GM12878 (cell line): ENCODE data around the gene EAF1. TPM values are rescaled to one million over a fixed set of nuclear protein-coding genes. Genes with fewer than 3 reads are reported as not detected.
A peak's percentile ranks its signal among the peaks of the same experiment; 100 is the strongest.

Source experiments
- ATAC-seq: fragments of 200-7000 bp; cut with Tn5 transposase; 3 replicates; pipeline ENCODE4 v1.9.1; 2020; ENCODE audit warnings: mild to moderate bottlenecking, moderate library complexity
- BruUV-seq: library from RNA; stranded (reverse); fragments of 400-500 nt; replicated peaks from 2 replicates; lab custom pipeline; 2021; lab: Mats Ljungman, UMichigan
- CTCF ChIA-PET: fragments of 300-600 bp; sonication (Branson Sonifier 250); formaldehyde crosslinking; extraction: SDS; loops from one replicate; lab custom pipeline; 2021; ENCODE audit warnings: inconsistent platforms; lab: Yijun Ruan, JAX
- POLR2A ChIA-PET: fragments of 350-600 bp; formaldehyde crosslinking; extraction: SDS; loops from one replicate; lab custom pipeline; 2021; ENCODE audit warnings: inconsistent platforms; lab: Charles Lee
- RAD21 ChIA-PET: fragments of 300-600 bp; sonication (Branson Sonifier 250); formaldehyde crosslinking; loops from one replicate; lab custom pipeline; 2023; ENCODE audit warnings: antibody characterized with exemption; ENCODE audit not compliant: unreplicated experiment; lab: Charles Lee
- SMC1A ChIA-PET: fragments of 300-600 bp; sonication (Branson Sonifier 250); formaldehyde crosslinking; loops from one replicate; lab custom pipeline; 2023; ENCODE audit not compliant: unreplicated experiment, uncharacterized antibody; lab: Charles Lee
- DNase-seq: peaks from one replicate; pipeline ENCODE4 v3.0.0-alpha.2; 2011; ENCODE audit warnings: low read depth, low spot score
- FAIRE-seq: peaks from 3 replicates; lab custom pipeline; 2011; peaks lifted over from hg19 to GRCh38; lab: Jason Lieb, UNC
- H2AFZ ChIP-seq: 2 replicates; pipeline ENCODE4 v1.6.0; 2011; ENCODE audit warnings: low read depth, low read length, control low read depth; ENCODE audit not compliant: control insufficient read depth
- H3K27ac ChIP-seq: 2 replicates; pipeline ENCODE4 v1.5.1; 2011; ENCODE audit warnings: control low read depth; ENCODE audit not compliant: control insufficient read depth, insufficient read depth
- H3K27me3 ChIP-seq, 2 experiments: replicated peaks in 1 of 2; 2 replicates each; pipeline versions ENCODE4 v1.6.0 to v1.6.1; 2011; ENCODE audit warnings: low read length in 1 of 2; ENCODE audit not compliant: control insufficient read depth in 2 of 2, insufficient read depth in 2 of 2
- H3K36me3 ChIP-seq, 2 experiments: 2 replicates each; pipeline ENCODE4 v1.5.1; 2011; ENCODE audit warnings: low read length in 1 of 2; ENCODE audit not compliant: control insufficient read depth in 2 of 2, insufficient read depth in 2 of 2
- H3K4me1 ChIP-seq: 2 replicates; pipeline ENCODE4 v1.6.1; 2011; ENCODE audit warnings: mild to moderate bottlenecking, low read length, moderate library complexity, mixed read lengths; ENCODE audit not compliant: control insufficient read depth, insufficient read depth
- H3K4me2 ChIP-seq: 2 replicates; pipeline ENCODE4 v1.6.0; 2011; ENCODE audit warnings: control low read depth; ENCODE audit not compliant: control insufficient read depth, insufficient read depth
- H3K4me3 ChIP-seq: fragments of 200-600 bp; sonication (generic); 2 replicates; pipeline ENCODE4 v1.5.1; 2016
- H3K79me2 ChIP-seq: 2 replicates; pipeline ENCODE4 v1.6.0; 2011; ENCODE audit warnings: low read length; ENCODE audit not compliant: control insufficient read depth, insufficient read depth
- H3K9ac ChIP-seq: 2 replicates; pipeline ENCODE4 v1.8.0; 2011; ENCODE audit warnings: low read length, control low read depth, mixed read lengths; ENCODE audit not compliant: control insufficient read depth, insufficient read depth
- H3K9me3 ChIP-seq: replicated peaks from 3 replicates; pipeline ENCODE4 v1.5.1; 2011; ENCODE audit warnings: mild to moderate bottlenecking, low read length; ENCODE audit not compliant: control insufficient read depth, insufficient read depth
- H4K20me1 ChIP-seq: 2 replicates; pipeline ENCODE4 v1.6.0; 2011; ENCODE audit not compliant: control insufficient read depth, insufficient read depth
- BHLHE40 ChIP-seq, 2 experiments: fragments of 450-650 bp in 1 of 2; IDR thresholded peaks; 2 replicates each; pipeline ENCODE4 v1.6.1; 2011 to 2017; ENCODE audit warnings: low read depth in 2 of 2, borderline replicate concordance in 1 of 2, improper control_type of control experiment in 1 of 2, low read length in 1 of 2, mild to moderate bottlenecking in 1 of 2
- CTCF ChIP-seq, 3 experiments: IDR thresholded peaks in 2 of 3; conservative IDR thresholded peaks in 1 of 3; 2 replicates each; pipeline ENCODE4 v1.5.1; 2011; ENCODE audit warnings: low read depth in 3 of 3, low read length in 3 of 3, mild to moderate bottlenecking in 3 of 3, control low read depth in 2 of 3, moderate library complexity in 2 of 3, inconsistent platforms in 1 of 3, mixed read lengths in 1 of 3; ENCODE audit not compliant: control insufficient read depth in 2 of 3, insufficient read depth in 1 of 3; ENCODE audit errors: extremely low read depth in 1 of 3
- IKZF1 ChIP-seq: fragments of 450-650 bp; conservative IDR thresholded peaks from 2 replicates; pipeline ENCODE4 v1.6.1; 2017; ENCODE audit warnings: antibody characterized with exemption, mild to moderate bottlenecking
- JUNB ChIP-seq: IDR thresholded peaks from 2 replicates; pipeline ENCODE4 v1.6.1; 2016; ENCODE audit warnings: antibody characterized with exemption, mild to moderate bottlenecking
- RAD21 ChIP-seq: IDR thresholded peaks from 2 replicates; pipeline ENCODE4 v1.6.1; 2011; ENCODE audit warnings: mild to moderate bottlenecking, low read depth, low read length, moderate library complexity; ENCODE audit not compliant: insufficient read depth
- RUNX3 ChIP-seq: IDR thresholded peaks from 2 replicates; pipeline ENCODE4 v1.6.1; 2012; ENCODE audit warnings: low read length, inconsistent platforms
- SMC3 ChIP-seq: IDR thresholded peaks from 2 replicates; pipeline ENCODE4 v1.6.1; 2011; ENCODE audit warnings: low read length, improper control_type of control experiment, borderline replicate concordance
- SPI1 ChIP-seq: IDR thresholded peaks from 2 replicates; pipeline ENCODE4 v1.6.1; 2011; ENCODE audit warnings: low read depth, mild to moderate bottlenecking, low read length, moderate library complexity, borderline replicate concordance; ENCODE audit not compliant: insufficient read depth
- ZBED1 ChIP-seq: IDR thresholded peaks from 2 replicates; pipeline ENCODE4 v1.6.1; 2016; ENCODE audit warnings: borderline replicate concordance
- ZBTB33 ChIP-seq: fragments of 450-650 bp; IDR thresholded peaks from 2 replicates; pipeline ENCODE4 v1.6.1; 2017; ENCODE audit warnings: mild to moderate bottlenecking
- WGBS: methylation state at CpG from one replicate; pipeline ENCODE4 v1.1.6; 2016; ENCODE audit warnings: low lambda C conversion rate; ENCODE audit not compliant: insufficient replicate concordance, insufficient coverage; ENCODE audit errors: missing lambda C conversion rate; 5-methylcytosine and 5-hydroxymethylcytosine counted together
- in situ Hi-C: fragments of 300-500 bp; cut with MboI; formaldehyde crosslinking; loops from 9 replicates; pipeline ENCODE4 v1.14.3; 2018; ENCODE audit warnings: mixed read lengths
- intact Hi-C: fragments of 100-400 bp; cut with micrococcal nuclease; formaldehyde crosslinking; loops from one replicate; pipeline ENCODE4 v1.14.2; 2022; ENCODE audit not compliant: unreplicated experiment
- polyA plus RNA-seq, 11 experiments: library from polyadenylated mRNA; depleted of rRNA in 4 of 11; unstranded in 6 of 11; stranded (reverse) in 5 of 11; fragments of >200 nt; fragmentation: Nextera tagmentation in 4 of 11; fragmentation: Illumina TruSeq in 1 of 11; extraction: Ambion mirVana in 4 of 11; extraction: Trizol in 1 of 11; gene quantifications; 1 replicate in 1 of 11; 2 replicates in 10 of 11; pipeline versions ENCODE4 v1.2.1 to v1.2.3, GENCODE V29; 2011 to 2016; ENCODE audit warnings: inconsistent platforms in 2 of 11, missing spikeins in 2 of 11, low read depth in 1 of 11
- total RNA-seq, 4 experiments: library from RNA; depleted of rRNA in 3 of 4; stranded (reverse); fragments of >200 nt in 3 of 4; fragmentation: Illumina TruSeq in 1 of 4; extraction: Trizol in 1 of 4; gene quantifications; 2 replicates each; pipeline versions ENCODE4 v1.2.1 to v1.2.3, GENCODE V29; 2013 to 2021

EAF1 gene
- total and polyA plus RNA-seq, 10 of the 15 experiments (the other 5 are each of a cell fraction or from before 2014, with no cell fraction given) = 6.8 to 21.6 (median 15.6) TPM

- no peak for FAIRE-seq
- RAD21 ChIA-PET = interaction anchor here (0.6 to 6.8 kb wide), 42 partner anchors 14 to 407 kb away, joined by 3 to 143 read pairs (median 5); partner anchors contain the start of genes CAPN7 and SH3BP5
- TF ChIP-seq RUNX3 (no peak), SPI1 (peak; percentile 21; the same call in 1 of the 2 replicates), BHLHE40 (IDR thresholded peaks at IDR 0.05; ENCODE audit: borderline replicate concordance in 1 of 2, low read depth in 2 of 2, low read length in 1 of 2) (no peak), JUNB (peak; percentile 44)
- TF ChIP-seq, all 136 proteins: peak for 2
- no peaks in the 10 kb centered on the region for H3K27me3 ChIP-seq
- H3K9me3 ChIP-seq = no peaks in the 10 kb centered on the region
- peaks cover 5% of the 10 kb centered on the region for H3K4me1 ChIP-seq
- DNase-seq = no peak
- no peak overlapping the region for H3K9ac ChIP-seq
- in situ Hi-C loops = loop anchor here (5.0 kb wide), 2 partner anchors 202 to 287 kb away; no protein-coding TSS in a partner anchor
- H3K79me2 ChIP-seq = no peaks in the 10 kb centered on the region
- no peaks in the 10 kb centered on the region for H3K36me3 ChIP-seq
- ChIA-PET POLR2A (interaction anchor here (0.6 to 1.4 kb wide), 5 partner anchors 20 to 199 kb away, joined by 3 to 10 read pairs (median 5); no protein-coding TSS in a partner anchor), CTCF (interaction anchor here (0.6 to 10.1 kb wide), 78 partner anchors 8 to 478 kb away, joined by 3 to 302 read pairs (median 6); partner anchors contain the start of genes CAPN7 and MRPS25), SMC1A (interaction anchor here (0.6 to 8.7 kb wide), 53 partner anchors 10 to 407 kb away, joined by 3 to 223 read pairs (median 4); partner anchors contain the start of gene CAPN7)
- no TSS peak for BruUV-seq
- H3K27ac ChIP-seq = no peak overlapping the region
- peak; percentile 57 for ATAC-seq
- no peaks in the 10 kb centered on the region for H4K20me1 ChIP-seq
- no peak overlapping the region for H2AFZ ChIP-seq
- 67% methylated on average over 1 of the region's 1 CpG for WGBS
- H3K4me2 ChIP-seq = no peak overlapping the region
- intact Hi-C loops = loop anchor here (1.0 to 5.0 kb wide), 4 partner anchors 136 to 296 kb away; no protein-coding TSS in a partner anchor
- H3K4me3 ChIP-seq = no peak overlapping the region
Measured at GRCh38 chr3:15404767-15405166, 22.6 kb upstream of the EAF1 start.

GRCh38 chr3:15405448-15406050, 21.8 kb upstream of the EAF1 start:
- in situ Hi-C loops = no loop called here
- FAIRE-seq = peak; percentile 99

More at GRCh38 chr3:15405448-15406050, 21.8 kb upstream of the EAF1 start:
- ChIA-PET POLR2A (interaction anchor here (0.6 to 1.4 kb wide), 5 partner anchors 21 to 200 kb away, joined by 3 to 10 read pairs (median 5); no protein-coding TSS in a partner anchor), RAD21 (interaction anchor here (0.6 to 6.8 kb wide), 43 partner anchors 13 to 406 kb away, joined by 3 to 143 read pairs (median 5); partner anchors contain the start of genes CAPN7 and SH3BP5), CTCF (interaction anchor here (0.6 to 10.1 kb wide), 84 partner anchors 8 to 479 kb away, joined by 3 to 302 read pairs (median 5); partner anchors contain the start of genes CAPN7 and MRPS25), SMC1A (interaction anchor here (0.6 to 8.7 kb wide), 56 partner anchors 9 to 479 kb away, joined by 3 to 223 read pairs (median 4); partner anchors contain the start of gene CAPN7)
- DNase-seq = no peak
- no peak overlapping the region for H3K4me2 ChIP-seq
- no peak overlapping the region for H2AFZ ChIP-seq
- H3K9me3 ChIP-seq = no peaks in the 10 kb centered on the region
- no peaks in the 10 kb centered on the region for H3K36me3 ChIP-seq
- intact Hi-C loops = loop anchor here (1.0 to 5.0 kb wide), 4 partner anchors 137 to 297 kb away; no protein-coding TSS in a partner anchor
- H3K9ac ChIP-seq = no peak overlapping the region
- WGBS = 37% methylated on average over 3 of the region's 3 CpGs
- no peaks in the 10 kb centered on the region for H3K27me3 ChIP-seq
- H3K27ac ChIP-seq = no peak overlapping the region
- peaks cover 5% of the 10 kb centered on the region for H3K4me1 ChIP-seq
- no peak overlapping the region for H3K4me3 ChIP-seq
- H4K20me1 ChIP-seq = no peaks in the 10 kb centered on the region
- no peaks in the 10 kb centered on the region for H3K79me2 ChIP-seq
- peak; percentile 97 for ATAC-seq
- BruUV-seq = no TSS peak
- TF ChIP-seq SMC3 (peak; percentile 81; the same call in 1 of the 2 replicates), IKZF1 (no peak), CTCF (IDR thresholded peaks at IDR 0.05 in 2 of 3, conservative IDR thresholded peaks at IDR 0.05 in 1 of 3; ENCODE audit: control insufficient read depth in 2 of 3, extremely low read depth in 1 of 3, insufficient read depth in 1 of 3, low read depth in 3 of 3, low read length in 3 of 3) (peak; percentile 44 to 75 (median 58); a peak in 5 of 6 replicates), ZBTB33 (no peak), ZBED1 (no peak), RAD21 (peak; percentile 69)
